Liver (tissue), 9 donors: ENCODE measurements around the gene C2CD2. TPM values are rescaled to one million over a fixed set of nuclear protein-coding genes. Genes with fewer than 3 reads are reported as not detected.

Source experiments
- DNase-seq: peaks from one replicate; pipeline ENCODE4 v3.0.0-alpha.2; 2017; ENCODE audit warnings: low spot score
- H3K27ac ChIP-seq, 2 donors: one replicate each; pipeline ENCODE4 v1.7.0; 2013; ENCODE audit warnings: inconsistent platforms in 2 of 2, low read length in 2 of 2, control low read depth in 1 of 2, low read depth in 1 of 2, mild to moderate bottlenecking in 1 of 2
- H3K27me3 ChIP-seq, 4 donors: one replicate each; pipeline versions ENCODE4 v1.6.1 to v1.7.0; 2013; ENCODE audit warnings: low read length in 3 of 4, inconsistent platforms in 1 of 4, mild to moderate bottlenecking in 1 of 4, moderate library complexity in 1 of 4; ENCODE audit not compliant: control insufficient read depth in 4 of 4, insufficient read depth in 4 of 4
- H3K36me3 ChIP-seq, 4 donors: one replicate each; pipeline versions ENCODE4 v1.6.1 to v1.7.0; 2013; ENCODE audit warnings: low read length in 3 of 4, mild to moderate bottlenecking in 3 of 4, low read depth in 1 of 4, moderate library complexity in 1 of 4; ENCODE audit not compliant: control insufficient read depth in 4 of 4, insufficient read depth in 3 of 4
- H3K4me1 ChIP-seq, 4 donors: one replicate each; pipeline versions ENCODE4 v1.6.1 to v1.7.0; 2013; ENCODE audit warnings: low read length in 3 of 4, mild to moderate bottlenecking in 3 of 4, moderate library complexity in 1 of 4; ENCODE audit not compliant: control insufficient read depth in 4 of 4, insufficient read depth in 4 of 4
- H3K4me3 ChIP-seq, 3 donors: one replicate each; pipeline versions ENCODE4 v1.6.1 to v1.7.0; 2013; ENCODE audit warnings: low read length in 3 of 3, control low read depth in 1 of 3, low read depth in 1 of 3, mild to moderate bottlenecking in 1 of 3
- H3K9ac ChIP-seq, 2 donors: one replicate each; pipeline ENCODE4 v1.7.0; 2013; ENCODE audit warnings: low read length in 2 of 2, mild to moderate bottlenecking in 2 of 2, moderate library complexity in 2 of 2, control low read depth in 1 of 2, low read depth in 1 of 2
- H3K9me3 ChIP-seq, 4 donors: one replicate each; pipeline versions ENCODE4 v1.6.1 to v1.7.0; 2013; ENCODE audit warnings: low read length in 3 of 4; ENCODE audit not compliant: control insufficient read depth in 4 of 4
- ATF3 ChIP-seq: IDR thresholded peaks from 2 replicates; pipeline ENCODE4 v1.6.1; 2016; ENCODE audit warnings: antibody characterized with exemption
- EGR1 ChIP-seq, 2 donors: IDR thresholded peaks; 2 replicates each; pipeline ENCODE4 v1.6.1; 2016 to 2018; ENCODE audit warnings: antibody characterized with exemption in 2 of 2, low read depth in 2 of 2
- FOXA1 ChIP-seq: IDR thresholded peaks from 2 replicates; pipeline ENCODE4 v1.6.1; 2016; ENCODE audit warnings: antibody characterized with exemption
- FOXA2 ChIP-seq: IDR thresholded peaks from 2 replicates; pipeline ENCODE4 v1.6.1; 2016; ENCODE audit warnings: antibody characterized with exemption
- GABPA ChIP-seq, 2 donors: IDR thresholded peaks in 1 of 2; conservative IDR thresholded peaks in 1 of 2; 2 replicates each; pipeline ENCODE4 v1.6.1; 2016; ENCODE audit warnings: antibody characterized with exemption in 2 of 2, mild to moderate bottlenecking in 1 of 2, moderate library complexity in 1 of 2
- HNF4A ChIP-seq, 2 donors: conservative IDR thresholded peaks; 2 replicates each; pipeline ENCODE4 v1.6.1; 2016; ENCODE audit warnings: antibody characterized with exemption in 2 of 2, mild to moderate bottlenecking in 2 of 2
- JUND ChIP-seq, 2 donors: IDR thresholded peaks; 2 replicates each; pipeline ENCODE4 v1.6.1; 2016; ENCODE audit warnings: antibody characterized with exemption in 2 of 2
- MAX ChIP-seq: IDR thresholded peaks from 2 replicates; pipeline ENCODE4 v1.6.1; 2016; ENCODE audit warnings: antibody characterized with exemption
- NR2F2 ChIP-seq: IDR thresholded peaks from 2 replicates; pipeline ENCODE4 v1.6.1; 2016; ENCODE audit warnings: antibody characterized with exemption
- RAD21 ChIP-seq, 2 donors: IDR thresholded peaks; 2 replicates each; pipeline ENCODE4 v1.6.1; 2016; ENCODE audit warnings: antibody characterized with exemption in 2 of 2, mild to moderate bottlenecking in 2 of 2
- RXRA ChIP-seq, 2 donors: IDR thresholded peaks; 2 replicates each; pipeline ENCODE4 v1.6.1; 2017 to 2018; ENCODE audit warnings: antibody characterized with exemption in 2 of 2, mild to moderate bottlenecking in 1 of 2
- SP1 ChIP-seq: IDR thresholded peaks from 2 replicates; pipeline ENCODE4 v1.6.1; 2018; ENCODE audit warnings: antibody characterized with exemption, mild to moderate bottlenecking
- TAF1 ChIP-seq: conservative IDR thresholded peaks from 2 replicates; pipeline ENCODE4 v1.6.1; 2016; ENCODE audit warnings: antibody characterized with exemption, mild to moderate bottlenecking
- YY1 ChIP-seq: IDR thresholded peaks from 2 replicates; pipeline ENCODE4 v1.6.1; 2016; ENCODE audit warnings: antibody characterized with exemption, mild to moderate bottlenecking
- ZBTB33 ChIP-seq: IDR thresholded peaks from 2 replicates; pipeline ENCODE4 v1.6.1; 2016; ENCODE audit warnings: antibody characterized with exemption
- WGBS: extraction: QIAGEN DNeasy Blood & Tissue Kit; methylation state at CpG from one replicate; pipeline ENCODE4 v1.1.7; 2013; 5-methylcytosine and 5-hydroxymethylcytosine counted together
- polyA plus RNA-seq, 2 donors: library from polyadenylated mRNA; stranded (reverse) in 1 of 2; unstranded in 1 of 2; fragments of 200-250 nt in 1 of 2; fragments of >200 nt in 1 of 2; fragmentation: Nextera tagmentation in 1 of 2; extraction: Ambion mirVana in 1 of 2; gene quantifications; one replicate each; pipeline versions ENCODE4 v1.2.1 to v1.2.3, GENCODE V29; 2013 to 2015
- total RNA-seq, 2 donors: library from RNA; depleted of rRNA; stranded (reverse); fragments of >200 nt; gene quantifications; one replicate each; pipeline ENCODE4 v1.2.3, GENCODE V29; 2014
- TF ChIP-seq, protein P1 (sequence below): IDR thresholded peaks from 2 replicates; pipeline ENCODE4 v1.6.1; 2016; ENCODE audit warnings: antibody characterized with exemption, mild to moderate bottlenecking
- TF ChIP-seq, protein P2 (sequence below): fragments of 150-350 bp; IDR thresholded peaks from 2 replicates; pipeline ENCODE4 v1.5.1; 2017; ENCODE audit warnings: improper control_type of control experiment, low read depth, low read length; ENCODE audit not compliant: missing input control
- donor health status: healthy.
- donor health status: healthy.
- donor health status: healthy.
- donor health status: healthy.
- donor health status: healthy.

C2CD2 gene
- total and polyA plus RNA-seq, 4 donors = 2.9 to 17.9 (median 6.0) TPM

GRCh38 chr21:41931041-41931451 lies 22.8 kb downstream of the C2CD2 start:
- Histone ChIP-seq H3K4me1 (peaks cover 5 to 21% (median 14%) of the 10 kb centered on the region in 4 donors), H3K4me3 (no peak overlapping the region), H3K9me3 (no peaks in the 10 kb centered on the region), H3K9ac (no peak overlapping the region), H3K27ac (no peak overlapping the region), H3K27me3 (no peaks in the 10 kb centered on the region), H3K36me3 (peaks cover 0 to 2% (median 0%) of the 10 kb centered on the region in 4 donors)
- 80% methylated on average over 8 of the region's 8 CpGs for whole genome bisulfite sequencing
- no peak for DNase-seq
- TF ChIP-seq YY1 = no peak

DNA sequence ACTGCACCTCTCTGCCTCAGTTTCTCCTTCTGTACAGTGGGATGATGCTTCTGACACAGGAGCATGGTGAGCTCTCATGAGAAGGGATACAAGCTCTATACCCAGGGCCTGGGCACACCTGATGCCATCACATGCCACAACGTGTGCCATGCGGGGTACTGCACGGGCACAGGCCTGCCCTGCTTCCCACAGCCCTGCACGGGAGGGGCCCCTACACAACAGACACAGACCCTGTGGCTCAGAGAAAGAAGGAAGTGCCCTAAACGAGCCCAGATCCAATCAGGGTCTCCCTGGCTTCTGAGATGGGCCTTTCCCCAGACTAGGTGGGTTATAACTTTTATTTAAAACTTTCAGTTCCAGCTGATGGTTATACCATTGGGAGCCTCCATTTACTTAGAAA lies 24.6 kb downstream of the C2CD2 start:
- TF ChIP-seq RAD21 (IDR thresholded peaks at IDR 0.05) (no peak), JUND (IDR thresholded peaks at IDR 0.05) (no peak), FOXA1 (no peak), YY1 (no peak), EGR1 (IDR thresholded peaks at IDR 0.05; ENCODE audit: low read depth in 2 of 2) (no peak), ATF3 (no peak), FOXA2 (no peak), ZBTB33 (no peak), TAF1 (no peak), RXRA (IDR thresholded peaks at IDR 0.05) (no peak), NR2F2 (no peak)
- TF ChIP-seq, protein P1, sequence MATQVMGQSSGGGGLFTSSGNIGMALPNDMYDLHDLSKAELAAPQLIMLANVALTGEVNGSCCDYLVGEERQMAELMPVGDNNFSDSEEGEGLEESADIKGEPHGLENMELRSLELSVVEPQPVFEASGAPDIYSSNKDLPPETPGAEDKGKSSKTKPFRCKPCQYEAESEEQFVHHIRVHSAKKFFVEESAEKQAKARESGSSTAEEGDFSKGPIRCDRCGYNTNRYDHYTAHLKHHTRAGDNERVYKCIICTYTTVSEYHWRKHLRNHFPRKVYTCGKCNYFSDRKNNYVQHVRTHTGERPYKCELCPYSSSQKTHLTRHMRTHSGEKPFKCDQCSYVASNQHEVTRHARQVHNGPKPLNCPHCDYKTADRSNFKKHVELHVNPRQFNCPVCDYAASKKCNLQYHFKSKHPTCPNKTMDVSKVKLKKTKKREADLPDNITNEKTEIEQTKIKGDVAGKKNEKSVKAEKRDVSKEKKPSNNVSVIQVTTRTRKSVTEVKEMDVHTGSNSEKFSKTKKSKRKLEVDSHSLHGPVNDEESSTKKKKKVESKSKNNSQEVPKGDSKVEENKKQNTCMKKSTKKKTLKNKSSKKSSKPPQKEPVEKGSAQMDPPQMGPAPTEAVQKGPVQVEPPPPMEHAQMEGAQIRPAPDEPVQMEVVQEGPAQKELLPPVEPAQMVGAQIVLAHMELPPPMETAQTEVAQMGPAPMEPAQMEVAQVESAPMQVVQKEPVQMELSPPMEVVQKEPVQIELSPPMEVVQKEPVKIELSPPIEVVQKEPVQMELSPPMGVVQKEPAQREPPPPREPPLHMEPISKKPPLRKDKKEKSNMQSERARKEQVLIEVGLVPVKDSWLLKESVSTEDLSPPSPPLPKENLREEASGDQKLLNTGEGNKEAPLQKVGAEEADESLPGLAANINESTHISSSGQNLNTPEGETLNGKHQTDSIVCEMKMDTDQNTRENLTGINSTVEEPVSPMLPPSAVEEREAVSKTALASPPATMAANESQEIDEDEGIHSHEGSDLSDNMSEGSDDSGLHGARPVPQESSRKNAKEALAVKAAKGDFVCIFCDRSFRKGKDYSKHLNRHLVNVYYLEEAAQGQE = no peak
- no peak overlapping the region for H3K27ac ChIP-seq
- H3K4me1 ChIP-seq = peaks cover 9 to 33% (median 24%) of the 10 kb centered on the region in 4 donors
- no peak overlapping the region for H3K9ac ChIP-seq
- no peak overlapping the region for H3K4me3 ChIP-seq
- 80% methylated on average over 5 of the region's 5 CpGs for WGBS
- no peaks in the 10 kb centered on the region for H3K36me3 ChIP-seq
- no peak for DNase-seq
- H3K27me3 ChIP-seq = no peaks in the 10 kb centered on the region
- no peaks in the 10 kb centered on the region for H3K9me3 ChIP-seq

GRCh38 chr21:41928621-41929220 lies 25.1 kb downstream of the C2CD2 start:
- H3K4me1 ChIP-seq = peaks cover 10 to 38% (median 29%) of the 10 kb centered on the region in 4 donors
- H3K27me3 ChIP-seq = no peaks in the 10 kb centered on the region
- no peaks in the 10 kb centered on the region for H3K9me3 ChIP-seq
- DNase-seq = no peak
- no peak overlapping the region for H3K4me3 ChIP-seq
- no peak overlapping the region for H3K9ac ChIP-seq
- H3K27ac ChIP-seq = peak overlapping the region in 1 of 2 donors; percentile 12
- 73% methylated on average over 10 of the region's 10 CpGs for WGBS
- H3K36me3 ChIP-seq = no peaks in the 10 kb centered on the region
- no peak for TF ChIP-seq JUND (IDR thresholded peaks at IDR 0.05)
- TF ChIP-seq ATF3 = no peak
- TF ChIP-seq EGR1 (IDR thresholded peaks at IDR 0.05; ENCODE audit: low read depth in 2 of 2) = no peak
- TF ChIP-seq HNF4A (conservative IDR thresholded peaks at IDR 0.05) = no peak
- TF ChIP-seq GABPA (IDR thresholded peaks at IDR 0.05 in 1 of 2, conservative IDR thresholded peaks at IDR 0.05 in 1 of 2) = no peak
- TF ChIP-seq TAF1 = no peak
- no peak for TF ChIP-seq ZBTB33
- TF ChIP-seq SP1 = no peak
- TF ChIP-seq YY1 = no peak
- TF ChIP-seq MAX = no peak
- TF ChIP-seq, protein P2, sequence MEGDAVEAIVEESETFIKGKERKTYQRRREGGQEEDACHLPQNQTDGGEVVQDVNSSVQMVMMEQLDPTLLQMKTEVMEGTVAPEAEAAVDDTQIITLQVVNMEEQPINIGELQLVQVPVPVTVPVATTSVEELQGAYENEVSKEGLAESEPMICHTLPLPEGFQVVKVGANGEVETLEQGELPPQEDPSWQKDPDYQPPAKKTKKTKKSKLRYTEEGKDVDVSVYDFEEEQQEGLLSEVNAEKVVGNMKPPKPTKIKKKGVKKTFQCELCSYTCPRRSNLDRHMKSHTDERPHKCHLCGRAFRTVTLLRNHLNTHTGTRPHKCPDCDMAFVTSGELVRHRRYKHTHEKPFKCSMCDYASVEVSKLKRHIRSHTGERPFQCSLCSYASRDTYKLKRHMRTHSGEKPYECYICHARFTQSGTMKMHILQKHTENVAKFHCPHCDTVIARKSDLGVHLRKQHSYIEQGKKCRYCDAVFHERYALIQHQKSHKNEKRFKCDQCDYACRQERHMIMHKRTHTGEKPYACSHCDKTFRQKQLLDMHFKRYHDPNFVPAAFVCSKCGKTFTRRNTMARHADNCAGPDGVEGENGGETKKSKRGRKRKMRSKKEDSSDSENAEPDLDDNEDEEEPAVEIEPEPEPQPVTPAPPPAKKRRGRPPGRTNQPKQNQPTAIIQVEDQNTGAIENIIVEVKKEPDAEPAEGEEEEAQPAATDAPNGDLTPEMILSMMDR = no peak
